Thyroid gland (tissue), 4 donors: Measurements from ENCODE around the gene ADAMTSL4. TPM values are rescaled to one million over a fixed set of nuclear protein-coding genes. Genes with fewer than 3 reads are reported as not detected.

Experiments used
- DNase-seq, 2 donors: peaks; one replicate each; pipeline ENCODE4 v3.0.0-alpha.2; 2019
- H3K27ac ChIP-seq, 3 donors: fragments of 200-600 bp; sonication (generic); 1 replicate in 2 of 3; 2 replicates in 1 of 3; pipeline ENCODE4 v1.5.1; 2016 to 2019; ENCODE audit warnings: mild to moderate bottlenecking in 1 of 3, moderate library complexity in 1 of 3
- H3K27me3 ChIP-seq: fragments of 200-600 bp; sonication (generic); one replicate; pipeline ENCODE4 v1.5.1; 2019
- H3K36me3 ChIP-seq, 2 donors: fragments of 200-600 bp; sonication (generic); one replicate each; pipeline ENCODE4 v1.5.1; 2016 to 2019
- H3K4me1 ChIP-seq, 2 donors: fragments of 200-600 bp; sonication (generic); one replicate each; pipeline ENCODE4 v1.5.1; 2017 to 2019
- H3K4me3 ChIP-seq, 3 donors: fragments of 200-600 bp; sonication (generic); replicated peaks in 1 of 3; 1 replicate in 2 of 3; 2 replicates in 1 of 3; pipeline ENCODE4 v1.5.1; 2016; ENCODE audit warnings: mild to moderate bottlenecking in 1 of 3
- H3K9me3 ChIP-seq: fragments of 200-600 bp; sonication (generic); one replicate; pipeline ENCODE4 v1.5.1; 2017
- POLR2A ChIP-seq, 2 donors: fragments of 450-650 bp; IDR thresholded peaks; one replicate each; pipeline ENCODE4 v1.6.1; 2017; ENCODE audit warnings: antibody characterized with exemption in 2 of 2, mild to moderate bottlenecking in 2 of 2, moderate library complexity in 1 of 2
- WGBS, 2 donors: methylation state at CpG; one replicate each; pipeline ENCODE4 v1.1.5; 2017; 5-methylcytosine and 5-hydroxymethylcytosine counted together
- intact Hi-C: fragments of 100-400 bp; cut with DNase I; formaldehyde crosslinking; loops from one replicate; pipeline ENCODE4 v1.15.1; 2023
- microRNA-seq: library from miRNA; unstranded; fragments of <30 nt; microRNA quantifications from one replicate; pipeline ENCODE4, GENCODE V29; 2016
- small RNA-seq: library from RNA; depleted of rRNA; stranded (forward); fragments of <200 nt; gene quantifications from one replicate; pipeline ENCODE3, GENCODE V24; 2016
- total RNA-seq, 4 donors: library from RNA; depleted of rRNA; stranded (reverse); fragments of >200 nt; gene quantifications; one replicate each; pipeline ENCODE4 v1.2.3, GENCODE V29; 2016
- TF ChIP-seq, protein P1 (sequence below), 6 experiments: fragments of 200-600 bp in 3 of 6; fragments of 450-650 bp in 3 of 6; sonication (generic) in 3 of 6; IDR thresholded peaks; one replicate each; pipeline ENCODE4 v1.5.1; 2016 to 2019; ENCODE audit warnings: antibody characterized with exemption in 6 of 6, mild to moderate bottlenecking in 2 of 6, inconsistent platforms in 1 of 6, moderate library complexity in 1 of 6

Gene ADAMTSL4
- total RNA-seq, 4 donors from 2014 or later: 2.1 to 15.7 (median 6.9) TPM

- H3K4me3 ChIP-seq: no peak overlapping the region
- no peak for TF ChIP-seq POLR2A (IDR thresholded peaks at IDR 0.05)
- TF ChIP-seq, protein P1, sequence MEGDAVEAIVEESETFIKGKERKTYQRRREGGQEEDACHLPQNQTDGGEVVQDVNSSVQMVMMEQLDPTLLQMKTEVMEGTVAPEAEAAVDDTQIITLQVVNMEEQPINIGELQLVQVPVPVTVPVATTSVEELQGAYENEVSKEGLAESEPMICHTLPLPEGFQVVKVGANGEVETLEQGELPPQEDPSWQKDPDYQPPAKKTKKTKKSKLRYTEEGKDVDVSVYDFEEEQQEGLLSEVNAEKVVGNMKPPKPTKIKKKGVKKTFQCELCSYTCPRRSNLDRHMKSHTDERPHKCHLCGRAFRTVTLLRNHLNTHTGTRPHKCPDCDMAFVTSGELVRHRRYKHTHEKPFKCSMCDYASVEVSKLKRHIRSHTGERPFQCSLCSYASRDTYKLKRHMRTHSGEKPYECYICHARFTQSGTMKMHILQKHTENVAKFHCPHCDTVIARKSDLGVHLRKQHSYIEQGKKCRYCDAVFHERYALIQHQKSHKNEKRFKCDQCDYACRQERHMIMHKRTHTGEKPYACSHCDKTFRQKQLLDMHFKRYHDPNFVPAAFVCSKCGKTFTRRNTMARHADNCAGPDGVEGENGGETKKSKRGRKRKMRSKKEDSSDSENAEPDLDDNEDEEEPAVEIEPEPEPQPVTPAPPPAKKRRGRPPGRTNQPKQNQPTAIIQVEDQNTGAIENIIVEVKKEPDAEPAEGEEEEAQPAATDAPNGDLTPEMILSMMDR (IDR thresholded peaks at IDR 0.05): no peak
- H3K27ac ChIP-seq: no peak overlapping the region
- no peak for DNase-seq
- H3K9me3 ChIP-seq: no peaks in the 10 kb centered on the region
- WGBS, 2 donors: 97% methylated on average over 7 of the region's 7 CpGs
- H3K27me3 ChIP-seq: no peaks in the 10 kb centered on the region
- H3K4me1 ChIP-seq: peaks cover 8 to 35% of the 10 kb centered on the region in 2 donors
- H3K36me3 ChIP-seq: no peaks in the 10 kb centered on the region
- intact Hi-C loops: no loop called here
Observed at GRCh38 chr1:150606463-150607142, 57.4 kb downstream of the ADAMTSL4 start.

DNA sequence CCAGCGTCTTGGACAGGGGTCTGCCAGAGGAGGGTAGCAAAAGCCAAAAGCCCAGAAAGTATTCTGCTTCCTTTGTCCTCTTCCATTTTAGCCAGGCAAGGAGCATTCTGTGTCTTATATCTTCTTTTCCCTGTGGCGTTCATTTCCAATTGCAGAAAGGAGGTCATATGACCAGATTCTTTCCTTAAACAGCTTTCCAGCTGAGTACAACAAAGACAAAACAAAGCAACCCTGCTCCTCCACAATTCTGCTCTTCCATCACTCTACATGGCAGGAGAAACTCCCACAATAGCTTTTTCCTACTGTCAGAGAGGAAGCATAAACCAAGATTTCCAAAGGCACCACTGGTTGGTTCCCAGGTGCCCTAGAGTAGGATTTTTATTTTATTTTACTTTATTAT lies 60.5 kb downstream of the ADAMTSL4 start:
- Histone ChIP-seq H3K4me3 (no peak overlapping the region), H3K27me3 (no peaks in the 10 kb centered on the region), H3K9me3 (no peaks in the 10 kb centered on the region), H3K4me1 (peaks cover 22 to 51% of the 10 kb centered on the region in 2 donors), H3K36me3 (no peaks in the 10 kb centered on the region), H3K27ac (peak overlapping the region; percentile 46 to 87 (median 86))
- intact Hi-C loops: no loop called here
- no peak for TF ChIP-seq POLR2A (IDR thresholded peaks at IDR 0.05)
- TF ChIP-seq, protein P1 (IDR thresholded peaks at IDR 0.05): no peak
- WGBS, 2 donors: 67 to 68% methylated on average over 2 of the region's 2 CpGs
- DNase-seq: no peak

Small RNAs within 50 kb of the gene (microRNA-seq; reads per million reads assigned to microRNA genes)
- not detected for gene MIR4257

Small RNAs within 50 kb of the gene (small RNA-seq; reads per million reads assigned to genes)
- not detected for gene MIR4257
- not detected for gene RF00015
- gene RF00561: not detected
- not detected for gene RN7SL473P
- gene RN7SL600P: not detected

Other genes starting within 250 kb of the ADAMTSL4 start
- gene PRPF3, start 227.9 kb upstream of the ADAMTSL4 start, total RNA-seq: 10 to 100 TPM; 61.3 to 96.9 (median 68.1) TPM
- gene RPRD2, start 185.3 kb upstream of the ADAMTSL4 start, total RNA-seq: 10 to 100 TPM; 26.1 to 39.9 (median 31.6) TPM
- gene TARS2, start 62.0 kb upstream of the ADAMTSL4 start, total RNA-seq: 10 to 100 TPM; 13.8 to 18.2 (median 14.8) TPM
- gene ECM1, start 41.3 kb upstream of the ADAMTSL4 start, total RNA-seq: 10 to 100 TPM in 1 of 4 donors, 1 to 10 TPM in 3; 4.2 to 11.3 (median 7.0) TPM
- gene FALEC, start 33.7 kb upstream of the ADAMTSL4 start, total RNA-seq: not detected
- 100 to 1,000 TPM; 164 to 313 (median 203) TPM for gene MCL1, start 30.2 kb downstream of the ADAMTSL4 start, total RNA-seq
- gene ENSA, start 80.2 kb downstream of the ADAMTSL4 start, total RNA-seq: 100 to 1,000 TPM; 183 to 292 (median 218) TPM
- gene GOLPH3L, start 147.7 kb downstream of the ADAMTSL4 start, total RNA-seq: 10 to 100 TPM; 36.3 to 44.1 (median 39.2) TPM
- gene HORMAD1, start 171.5 kb downstream of the ADAMTSL4 start, total RNA-seq: under 1 TPM in 2 of 4 donors, not detected in 2; 0.67 to 0.93 TPM
- gene CTSS, start 216.4 kb downstream of the ADAMTSL4 start, total RNA-seq: 10 to 100 TPM; 26.2 to 49.3 (median 33.1) TPM